Pancreas (tissue), 10 donors: Measurements from ENCODE around the gene FRMD4B. TPM values are rescaled to one million over a fixed set of nuclear protein-coding genes. Genes with fewer than 3 reads are reported as not detected.

ENCODE experiments used
- ATAC-seq, 4 donors: fragments of 200-7000 bp; cut with Tn5 transposase; one replicate each; pipeline versions ENCODE4 v1.8.0 to v1.9.1; 2020; ENCODE audit warnings: mild to moderate bottlenecking in 4 of 4, moderate library complexity in 4 of 4
- DNase-seq, 6 donors: peaks; one replicate each; pipeline ENCODE4 v3.0.0-alpha.2; 2020
- FAIRE-seq: peaks from 2 replicates; lab custom pipeline; 2012; peaks lifted over from hg19 to GRCh38; lab: Jason Lieb, UNC
- H3K27ac ChIP-seq, 4 donors: fragments of 200-600 bp; sonication (generic); 1 replicate in 3 of 4; 2 replicates in 1 of 4; pipeline versions ENCODE4 v1.5.0 to v1.8.0; 2020
- H3K27me3 ChIP-seq, 4 donors: fragments of 200-600 bp; one replicate each; pipeline ENCODE4 v1.8.0; 2021
- H3K36me3 ChIP-seq, 3 donors: fragments of 200-600 bp; sonication (generic) in 1 of 3; one replicate each; pipeline versions ENCODE4 v1.5.0 to v1.8.0; 2020 to 2021
- H3K4me1 ChIP-seq, 3 donors: fragments of 200-600 bp; one replicate each; pipeline ENCODE4 v1.8.0; 2021
- H3K4me3 ChIP-seq, 4 donors: fragments of 200-600 bp; sonication (generic) in 2 of 4; one replicate each; pipeline versions ENCODE4 v1.5.0 to v1.8.0; 2020 to 2021
- H3K9me3 ChIP-seq, 4 donors: fragments of 200-600 bp; one replicate each; pipeline ENCODE4 v1.8.0; 2021
- WGBS, 2 donors: extraction: QIAGEN DNeasy Blood & Tissue Kit; methylation state at CpG; one replicate each; pipeline ENCODE4 v1.1.7; 2013; 5-methylcytosine and 5-hydroxymethylcytosine counted together
- intact Hi-C, 3 donors: fragments of 100-400 bp; cut with DNase I; formaldehyde crosslinking; loops; one replicate each; pipeline versions ENCODE4 v1.11.1 to v1.14.2; 2022
- polyA plus RNA-seq, 2 donors: library from polyadenylated mRNA; stranded (reverse); fragments of 200-250 nt; gene quantifications; one replicate each; pipeline ENCODE4 v1.2.3, GENCODE V29; 2013
- total RNA-seq, 6 donors: library from RNA; stranded (reverse); fragmentation: NEBNext Ultra II Directional in 4 of 6; extraction: Animal tissue kit (Norgen Biotek cat#: 25700) in 4 of 6; gene quantifications; one replicate each; pipeline versions ENCODE4 v1.2.1 to v1.2.4, GENCODE V29; 2021 to 2023
- TF ChIP-seq, protein P1 (sequence below), 4 donors: fragments of 200-600 bp; sonication (generic) in 3 of 4; IDR thresholded peaks; one replicate each; pipeline versions ENCODE4 v1.5.0 to v1.8.0; 2021; ENCODE audit warnings: antibody characterized with exemption in 4 of 4
- donor health status: healthy with polysubstance abuse.
- donor health status: DM: no; HTN: no; CAD: no; lungs with moderate emphysema.
- donor health status: DM: no; HTN: no; CAD: no.
- donor health status: control.
- donor health status: control.
- donor health status: Bipolar disorder and iron deficiency.
- donor health status: DM: yes; HTN: yes; CAD: no.
- donor health status: DM: no; HTN: no; CAD: no.
- donor health status: DM: no; HTN: no; CAD: no.
- donor health status: DM: yes; HTN: yes; CAD: no.

FRMD4B gene
- total and polyA plus RNA-seq, 8 donors = 4.9 to 20.0 (median 7.3) TPM

DNA sequence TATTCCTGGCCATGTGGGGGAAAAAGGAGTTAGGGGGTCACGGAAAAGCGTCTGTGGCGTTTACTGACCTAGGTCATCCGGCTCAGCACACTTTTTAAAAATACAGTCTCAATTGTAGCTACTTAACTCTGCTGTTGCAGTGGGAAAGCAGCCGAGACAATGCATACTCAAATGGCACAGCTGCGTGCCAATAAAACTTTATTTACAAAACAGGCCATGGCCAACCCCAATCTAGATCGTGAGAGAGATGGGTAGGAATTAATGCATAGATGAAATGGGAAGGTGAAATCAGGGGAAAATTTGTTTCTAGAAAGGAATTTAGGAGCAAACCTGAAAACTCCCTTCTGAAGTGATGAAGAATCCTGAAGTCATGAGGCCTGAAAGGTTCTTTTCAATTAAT lies 22.0 kb upstream of the FRMD4B start:
- ATAC-seq = no peak

DNA sequence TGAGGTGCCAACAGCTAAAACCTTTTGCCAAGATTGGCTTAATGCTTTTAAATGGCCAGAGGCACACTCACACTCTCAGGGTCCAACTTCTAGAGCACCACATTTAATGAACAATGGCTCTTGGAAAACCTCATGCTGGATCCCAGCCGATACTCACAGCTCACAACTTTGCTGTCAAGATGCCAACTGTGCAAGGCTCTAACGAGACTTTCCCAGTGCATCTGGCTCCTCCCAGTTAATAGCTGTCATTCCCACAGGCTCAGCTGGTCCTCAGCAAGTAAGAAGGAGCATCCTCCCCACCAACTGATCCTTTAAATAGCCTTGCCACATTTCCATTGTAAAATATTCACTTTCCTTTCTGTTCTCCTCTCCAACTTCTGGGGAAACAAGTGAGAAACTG lies 20.3 kb upstream of the FRMD4B start:
- no peak overlapping the region for H3K4me3 ChIP-seq
- no peak for DNase-seq
- no peaks in the 10 kb centered on the region for H3K36me3 ChIP-seq
- no peaks in the 10 kb centered on the region for H3K4me1 ChIP-seq
- ATAC-seq = no peak
- H3K27ac ChIP-seq = no peak overlapping the region
- H3K9me3 ChIP-seq = no peaks in the 10 kb centered on the region
- 22 to 23% methylated on average over 2 of the region's 2 CpGs for WGBS, 2 donors
- no peaks in the 10 kb centered on the region for H3K27me3 ChIP-seq
- TF ChIP-seq, protein P1, sequence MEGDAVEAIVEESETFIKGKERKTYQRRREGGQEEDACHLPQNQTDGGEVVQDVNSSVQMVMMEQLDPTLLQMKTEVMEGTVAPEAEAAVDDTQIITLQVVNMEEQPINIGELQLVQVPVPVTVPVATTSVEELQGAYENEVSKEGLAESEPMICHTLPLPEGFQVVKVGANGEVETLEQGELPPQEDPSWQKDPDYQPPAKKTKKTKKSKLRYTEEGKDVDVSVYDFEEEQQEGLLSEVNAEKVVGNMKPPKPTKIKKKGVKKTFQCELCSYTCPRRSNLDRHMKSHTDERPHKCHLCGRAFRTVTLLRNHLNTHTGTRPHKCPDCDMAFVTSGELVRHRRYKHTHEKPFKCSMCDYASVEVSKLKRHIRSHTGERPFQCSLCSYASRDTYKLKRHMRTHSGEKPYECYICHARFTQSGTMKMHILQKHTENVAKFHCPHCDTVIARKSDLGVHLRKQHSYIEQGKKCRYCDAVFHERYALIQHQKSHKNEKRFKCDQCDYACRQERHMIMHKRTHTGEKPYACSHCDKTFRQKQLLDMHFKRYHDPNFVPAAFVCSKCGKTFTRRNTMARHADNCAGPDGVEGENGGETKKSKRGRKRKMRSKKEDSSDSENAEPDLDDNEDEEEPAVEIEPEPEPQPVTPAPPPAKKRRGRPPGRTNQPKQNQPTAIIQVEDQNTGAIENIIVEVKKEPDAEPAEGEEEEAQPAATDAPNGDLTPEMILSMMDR (IDR thresholded peaks at IDR 0.05) = no peak
- no peak for FAIRE-seq
- intact Hi-C loops = no loop called here

More for the DNA sequence above, 22.0 kb upstream of the FRMD4B start:
- DNase-seq (no peak), FAIRE-seq (no peak)
- intact Hi-C loops = no loop called here
- H3K27me3 ChIP-seq = no peaks in the 10 kb centered on the region
- no peaks in the 10 kb centered on the region for H3K4me1 ChIP-seq
- no peak overlapping the region for H3K27ac ChIP-seq
- H3K36me3 ChIP-seq = no peaks in the 10 kb centered on the region
- H3K9me3 ChIP-seq = no peaks in the 10 kb centered on the region
- TF ChIP-seq, protein P1 (IDR thresholded peaks at IDR 0.05) = no peak
- 76 to 87% methylated on average over 7 of the region's 7 CpGs for WGBS, 2 donors
- H3K4me3 ChIP-seq = no peak overlapping the region

DNA sequence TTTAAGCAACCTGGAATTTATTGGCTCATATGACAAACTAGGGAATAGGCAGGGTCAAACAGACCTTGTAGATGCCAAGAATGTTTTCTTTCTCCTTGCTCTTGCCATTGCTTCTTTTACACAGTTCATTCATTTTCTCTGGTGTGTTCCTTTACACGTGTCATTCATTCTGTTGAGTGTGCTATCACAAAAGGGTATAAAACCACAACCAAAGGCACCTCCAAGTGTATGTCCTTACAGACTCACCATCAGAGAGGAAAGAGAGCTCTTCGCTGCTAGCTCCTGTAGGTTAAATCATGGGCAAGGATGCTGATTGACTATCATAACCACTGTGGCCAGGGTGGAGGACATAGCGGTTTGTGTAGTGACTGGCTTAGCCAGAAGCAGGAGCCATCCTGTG lies 19.2 kb upstream of the FRMD4B start:
- H3K27ac ChIP-seq = no peak overlapping the region
- no peaks in the 10 kb centered on the region for H3K4me1 ChIP-seq
- FAIRE-seq (no peak), ATAC-seq (no peak), DNase-seq (no peak)
- H3K4me3 ChIP-seq = no peak overlapping the region
- H3K9me3 ChIP-seq = no peaks in the 10 kb centered on the region
- TF ChIP-seq, protein P1 (IDR thresholded peaks at IDR 0.05) = no peak
- H3K27me3 ChIP-seq = no peaks in the 10 kb centered on the region
- H3K36me3 ChIP-seq = no peaks in the 10 kb centered on the region
- intact Hi-C loops = no loop called here
- WGBS, 2 donors = 71 to 88% methylated on average over 3 of the region's 3 CpGs

DNA sequence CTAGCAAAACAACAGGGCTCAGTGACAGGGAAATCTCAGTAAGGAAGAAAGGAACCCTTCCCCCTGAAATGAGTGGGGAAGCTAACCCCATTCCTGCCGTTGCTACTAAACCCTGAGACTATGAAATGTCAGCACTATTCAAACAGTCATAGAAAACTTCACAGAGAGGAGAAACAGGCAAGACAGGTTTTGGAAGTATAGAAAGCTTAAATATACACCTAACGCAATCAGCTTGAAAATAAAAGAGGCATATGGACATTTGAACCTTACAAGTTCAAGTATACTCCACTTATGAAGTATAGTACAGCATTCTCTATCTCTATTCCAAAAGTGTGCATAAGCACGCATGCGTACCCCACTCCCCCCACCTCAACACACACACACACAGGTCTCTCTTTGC lies 17.6 kb upstream of the FRMD4B start:
- no peak for FAIRE-seq
- Histone ChIP-seq H3K36me3 (no peaks in the 10 kb centered on the region), H3K27me3 (no peaks in the 10 kb centered on the region), H3K4me3 (no peak overlapping the region), H3K27ac (no peak overlapping the region), H3K9me3 (no peaks in the 10 kb centered on the region), H3K4me1 (no peaks in the 10 kb centered on the region)
- ATAC-seq = no peak
- TF ChIP-seq, protein P1 (IDR thresholded peaks at IDR 0.05) = no peak
- 63 to 70% methylated on average over 4 of the region's 4 CpGs for WGBS, 2 donors
- intact Hi-C loops = no loop called here
- DNase-seq = no peak

DNA sequence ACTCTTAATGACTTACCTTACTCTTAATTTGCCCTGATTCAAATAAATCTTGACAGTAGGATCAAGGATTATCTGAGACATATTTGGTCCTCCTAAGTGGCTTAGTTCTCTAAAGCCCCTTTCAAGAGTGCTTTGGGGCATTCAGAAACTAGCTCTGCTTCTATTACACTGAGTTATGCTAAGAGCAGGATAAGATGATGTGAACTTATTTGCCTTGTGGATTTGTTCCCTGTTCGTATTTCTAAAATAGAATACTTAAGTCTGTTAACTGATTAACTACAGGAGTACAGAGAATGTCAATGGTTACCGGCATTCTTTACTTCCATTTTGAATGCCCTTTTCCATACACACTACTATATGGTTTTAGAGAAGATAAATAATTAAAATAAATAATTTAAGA lies 14.8 kb upstream of the FRMD4B start:
- H3K4me3 ChIP-seq = no peak overlapping the region
- no peaks in the 10 kb centered on the region for H3K36me3 ChIP-seq
- no peaks in the 10 kb centered on the region for H3K27me3 ChIP-seq
- no peaks in the 10 kb centered on the region for H3K4me1 ChIP-seq
- no peak for FAIRE-seq
- intact Hi-C loops = no loop called here
- H3K27ac ChIP-seq = no peak overlapping the region
- no peak for DNase-seq
- no peaks in the 10 kb centered on the region for H3K9me3 ChIP-seq
- 58 to 72% methylated on average over 2 of the region's 2 CpGs for WGBS, 2 donors
- ATAC-seq = no peak
- TF ChIP-seq, protein P1 (IDR thresholded peaks at IDR 0.05) = no peak
